Type B pancreatic cell (in vitro differentiated cells): Measurements from ENCODE around the gene NIPBL. TPM values are rescaled to one million over a fixed set of nuclear protein-coding genes. Genes with fewer than 3 reads are reported as not detected.

Source experiments
- DNase-seq: peaks from one replicate; pipeline ENCODE4 v3.0.0; 2021; ENCODE audit warnings: mixed read lengths; ENCODE audit not compliant: unreplicated experiment; ENCODE audit errors: extremely low spot score
- H3K27ac Mint-ChIP-seq: 2 replicates; pipeline ENCODE4 v1.8.0; 2021; ENCODE audit warnings: mild to moderate bottlenecking, mixed read lengths
- H3K27me3 Mint-ChIP-seq: 2 replicates; pipeline ENCODE4 v1.8.0; 2021; ENCODE audit warnings: mixed read lengths
- H3K36me3 Mint-ChIP-seq: 2 replicates; pipeline ENCODE4 v1.8.0; 2021; ENCODE audit warnings: mixed read lengths
- H3K4me1 Mint-ChIP-seq: one replicate; pipeline ENCODE4 v1.8.0; 2021; ENCODE audit warnings: mixed read lengths; ENCODE audit not compliant: unreplicated experiment
- H3K4me3 Mint-ChIP-seq: 2 replicates; pipeline ENCODE4 v1.8.0; 2021; ENCODE audit warnings: mild to moderate bottlenecking, mixed read lengths
- H3K9me3 Mint-ChIP-seq: 2 replicates; pipeline ENCODE4 v1.8.0; 2021; ENCODE audit warnings: mixed read lengths
- total RNA-seq: library from RNA; stranded (reverse); gene quantifications from 2 replicates; pipeline ENCODE4 v1.2.1, GENCODE V29; 2021; ENCODE audit warnings: low replicate concordance
- TF ChIP-seq, protein P1 (sequence below): fragments of 200-600 bp; sonication (generic); conservative IDR thresholded peaks from 2 replicates; pipeline ENCODE4 v1.5.0; 2021; ENCODE audit warnings: antibody characterized with exemption, mild to moderate bottlenecking

The NIPBL gene
- total RNA-seq, 1 donor from 2014 or later = 65.7 TPM

DNA sequence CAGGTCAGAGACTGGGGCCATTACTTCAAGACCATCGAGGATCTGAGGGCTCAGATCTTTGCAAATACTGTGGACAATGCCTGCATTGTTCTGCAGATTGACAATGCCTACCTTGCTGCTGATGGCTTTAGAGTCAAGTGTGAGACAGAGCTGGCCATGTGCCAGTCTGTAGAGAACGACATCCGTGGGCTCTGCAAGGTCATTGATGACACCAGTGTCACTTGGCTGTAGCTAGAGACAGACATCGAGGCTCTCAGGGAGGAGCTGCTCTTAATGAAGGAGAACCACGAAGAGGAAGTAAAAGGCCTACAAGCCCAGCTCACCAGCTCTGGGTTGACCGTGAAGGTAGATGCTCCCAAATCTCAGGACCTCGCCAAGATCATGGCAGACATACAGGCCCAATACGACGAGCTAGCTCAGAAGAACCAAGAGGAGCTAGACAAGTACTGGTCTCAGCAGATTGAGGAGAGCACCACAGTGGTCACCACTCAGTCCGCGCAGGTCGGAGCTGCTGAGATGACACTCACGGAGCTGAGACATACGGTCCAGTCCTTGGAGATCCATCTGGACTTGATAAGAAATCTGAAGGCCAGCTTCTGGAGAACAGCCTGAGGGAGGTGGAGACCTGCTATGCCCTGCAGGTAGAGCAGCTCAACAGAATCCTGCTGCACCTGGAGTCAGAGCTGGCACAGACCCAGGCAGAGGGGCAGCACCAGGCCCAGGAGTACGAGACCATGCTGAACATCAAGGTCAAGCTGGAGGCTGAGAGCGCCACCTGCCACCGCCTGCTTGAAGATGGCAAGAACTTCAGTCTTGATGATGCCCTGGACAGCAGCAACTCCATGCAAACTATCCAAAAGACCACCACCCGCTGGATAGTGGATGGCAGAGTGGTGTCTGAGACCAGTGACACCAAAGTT, 9.3 kb downstream of the NIPBL start:
- no peak for DNase-seq

DNA sequence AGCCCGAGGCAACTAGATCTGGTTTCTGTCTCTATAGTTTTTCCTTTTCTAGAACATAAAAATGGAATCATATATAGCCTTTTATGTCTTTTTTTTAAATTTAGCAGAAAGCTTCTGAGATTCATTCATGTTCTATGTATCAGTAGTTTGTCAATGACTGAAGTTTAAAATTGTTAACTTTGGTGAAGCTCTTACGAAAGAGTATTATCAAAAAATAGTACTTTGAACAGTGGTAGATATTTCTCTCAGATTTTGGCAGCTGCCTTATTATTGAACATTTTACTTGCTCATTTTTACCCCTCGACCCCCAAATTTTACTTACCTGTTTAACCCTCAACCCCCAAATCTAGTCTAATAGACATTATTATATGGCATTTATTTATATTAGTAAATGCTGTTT, 10.2 kb downstream of the NIPBL start:
- peaks cover 10% of the 10 kb centered on the region for H3K4me1 Mint-ChIP-seq
- TF ChIP-seq, protein P1, sequence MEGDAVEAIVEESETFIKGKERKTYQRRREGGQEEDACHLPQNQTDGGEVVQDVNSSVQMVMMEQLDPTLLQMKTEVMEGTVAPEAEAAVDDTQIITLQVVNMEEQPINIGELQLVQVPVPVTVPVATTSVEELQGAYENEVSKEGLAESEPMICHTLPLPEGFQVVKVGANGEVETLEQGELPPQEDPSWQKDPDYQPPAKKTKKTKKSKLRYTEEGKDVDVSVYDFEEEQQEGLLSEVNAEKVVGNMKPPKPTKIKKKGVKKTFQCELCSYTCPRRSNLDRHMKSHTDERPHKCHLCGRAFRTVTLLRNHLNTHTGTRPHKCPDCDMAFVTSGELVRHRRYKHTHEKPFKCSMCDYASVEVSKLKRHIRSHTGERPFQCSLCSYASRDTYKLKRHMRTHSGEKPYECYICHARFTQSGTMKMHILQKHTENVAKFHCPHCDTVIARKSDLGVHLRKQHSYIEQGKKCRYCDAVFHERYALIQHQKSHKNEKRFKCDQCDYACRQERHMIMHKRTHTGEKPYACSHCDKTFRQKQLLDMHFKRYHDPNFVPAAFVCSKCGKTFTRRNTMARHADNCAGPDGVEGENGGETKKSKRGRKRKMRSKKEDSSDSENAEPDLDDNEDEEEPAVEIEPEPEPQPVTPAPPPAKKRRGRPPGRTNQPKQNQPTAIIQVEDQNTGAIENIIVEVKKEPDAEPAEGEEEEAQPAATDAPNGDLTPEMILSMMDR = no peak
- no peak for DNase-seq
- H3K27me3 Mint-ChIP-seq = no peaks in the 10 kb centered on the region
- H3K9me3 Mint-ChIP-seq = peaks cover 6% of the 10 kb centered on the region
- H3K27ac Mint-ChIP-seq = no peak overlapping the region
- H3K4me3 Mint-ChIP-seq = no peak overlapping the region
- peaks cover 15% of the 10 kb centered on the region for H3K36me3 Mint-ChIP-seq

More for the DNA sequence above, 9.3 kb downstream of the NIPBL start:
- Mint-ChIP-seq H3K4me1 (peaks cover 13% of the 10 kb centered on the region), H3K9me3 (no peaks in the 10 kb centered on the region), H3K27me3 (no peaks in the 10 kb centered on the region), H3K36me3 (peaks cover 8% of the 10 kb centered on the region), H3K4me3 (peak overlapping the region; percentile 43), H3K27ac (no peak overlapping the region)
- TF ChIP-seq, protein P1 = no peak

DNA sequence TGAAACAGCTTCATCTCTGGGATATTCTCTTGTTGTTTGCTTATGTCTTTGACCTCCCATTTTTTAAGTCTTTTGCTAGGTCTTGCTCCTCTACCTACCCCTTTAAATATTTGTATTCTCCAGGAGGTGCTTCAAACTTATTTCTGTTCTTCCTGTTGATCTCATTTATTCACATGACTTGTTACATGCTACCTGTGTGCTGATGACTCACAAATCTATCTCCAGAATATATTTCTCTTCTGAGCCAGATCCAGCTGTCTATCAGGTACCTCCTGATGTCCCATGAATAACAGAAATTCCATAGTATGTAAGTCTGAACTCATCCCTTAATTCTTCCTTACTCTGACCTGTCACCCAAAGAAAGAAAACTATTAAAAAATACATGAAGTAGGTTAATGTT, 11.0 kb downstream of the NIPBL start:
- H3K4me3 Mint-ChIP-seq = no peak overlapping the region
- DNase-seq = no peak
- no peaks in the 10 kb centered on the region for H3K27me3 Mint-ChIP-seq
- H3K9me3 Mint-ChIP-seq = peaks cover 10% of the 10 kb centered on the region
- H3K4me1 Mint-ChIP-seq = peaks cover 10% of the 10 kb centered on the region
- TF ChIP-seq, protein P1 = no peak
- H3K27ac Mint-ChIP-seq = peak overlapping the region; percentile 34
- peaks cover 19% of the 10 kb centered on the region for H3K36me3 Mint-ChIP-seq

DNA sequence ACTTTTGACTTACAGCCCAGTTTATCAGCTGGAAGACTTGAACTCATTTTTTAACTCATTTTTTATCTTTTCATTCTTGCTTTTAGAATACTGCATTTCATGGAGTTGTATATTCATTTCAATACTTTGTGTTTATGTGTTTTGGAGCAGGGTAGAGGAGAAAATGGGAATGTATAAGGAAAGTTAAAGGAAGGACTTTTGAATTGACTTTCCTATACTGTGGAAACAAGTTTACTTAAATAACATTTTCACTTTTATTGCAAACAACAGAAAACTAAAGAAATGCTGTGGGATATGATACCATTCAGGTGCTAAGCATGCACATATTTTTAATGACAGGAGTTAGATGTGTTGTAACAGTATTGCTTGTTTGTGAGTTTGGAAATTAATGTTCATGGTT, 11.7 kb downstream of the NIPBL start:
- H3K4me1 Mint-ChIP-seq = peaks cover 10% of the 10 kb centered on the region
- no peak overlapping the region for H3K4me3 Mint-ChIP-seq
- no peak overlapping the region for H3K27ac Mint-ChIP-seq
- peaks cover 10% of the 10 kb centered on the region for H3K9me3 Mint-ChIP-seq
- TF ChIP-seq, protein P1 = no peak
- H3K36me3 Mint-ChIP-seq = peaks cover 19% of the 10 kb centered on the region
- no peak for DNase-seq
- H3K27me3 Mint-ChIP-seq = no peaks in the 10 kb centered on the region

DNA sequence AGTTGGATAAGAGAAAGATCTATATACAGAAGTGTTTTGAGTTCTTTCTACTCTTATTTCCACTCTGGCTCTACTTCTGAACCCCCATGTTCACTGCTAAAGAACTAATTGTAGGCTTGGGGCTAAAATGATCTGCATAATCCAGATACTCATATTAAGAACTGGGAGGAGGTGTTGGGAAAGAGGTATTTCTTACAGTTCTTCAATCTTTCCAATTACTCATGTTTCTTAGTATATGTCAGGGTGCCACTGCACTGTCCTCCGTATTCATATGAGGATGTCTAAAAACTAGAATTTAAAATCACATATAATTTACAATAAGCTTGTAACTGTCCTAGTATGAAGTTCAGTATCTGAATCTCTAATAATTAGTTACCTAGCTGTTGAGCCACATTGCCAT, 12.7 kb downstream of the NIPBL start:
- Mint-ChIP-seq H3K36me3 (peaks cover 24% of the 10 kb centered on the region), H3K9me3 (peaks cover 10% of the 10 kb centered on the region), H3K4me1 (peaks cover 5% of the 10 kb centered on the region), H3K27ac (no peak overlapping the region), H3K4me3 (no peak overlapping the region), H3K27me3 (no peaks in the 10 kb centered on the region)
- TF ChIP-seq, protein P1 = no peak
- no peak for DNase-seq
